ENCODE measurements around the gene SRGN.

SRGN gene

GRCh38 chr10:69062901-69063300 is 25.0 kb upstream of the SRGN start:
- Histone ChIP-seq H3K4me3 (ENCODE audit: low read depth in 1 of 2, low read length in 1 of 2) (peak overlapping the region; percentile 67 to 72), H3K36me3 (no peaks in the 10 kb centered on the region), H3K4me1 (ENCODE audit: control insufficient read depth in 1 of 2, insufficient read depth in 1 of 2, low read depth in 1 of 2, low read length in 1 of 2) (peaks cover 92 to 95% of the 10 kb centered on the region in 2 experiments), H3K27ac (peak overlapping the region; percentile 100), H3K9me3 (no peaks in the 10 kb centered on the region), H3K27me3 (no peaks in the 10 kb centered on the region)
- TF ChIP-seq CTCF (IDR thresholded peaks at IDR 0.05), result no peak

GRCh38 chr10:69064762-69065328 is 23.1 kb upstream of the SRGN start:
- TF ChIP-seq CTCF (IDR thresholded peaks at IDR 0.05), result no peak
- no peaks in the 10 kb centered on the region for H3K9me3 ChIP-seq
- no peaks in the 10 kb centered on the region for H3K27me3 ChIP-seq
- H3K4me3 ChIP-seq (ENCODE audit: low read depth in 1 of 2, low read length in 1 of 2), result peak overlapping the region; percentile 22 to 45
- H3K4me1 ChIP-seq (ENCODE audit: control insufficient read depth in 1 of 2, insufficient read depth in 1 of 2, low read depth in 1 of 2, low read length in 1 of 2), result peaks cover 92 to 95% of the 10 kb centered on the region in 2 experiments
- H3K36me3 ChIP-seq, result no peaks in the 10 kb centered on the region
- H3K27ac ChIP-seq, result peak overlapping the region; percentile 100

GRCh38 chr10:69065406-69066361 is 22.2 kb upstream of the SRGN start:
- peak overlapping the region; percentile 100 for H3K27ac ChIP-seq
- no peaks in the 10 kb centered on the region for H3K27me3 ChIP-seq
- peaks cover 92 to 95% of the 10 kb centered on the region in 2 experiments for H3K4me1 ChIP-seq (ENCODE audit: control insufficient read depth in 1 of 2, insufficient read depth in 1 of 2, low read depth in 1 of 2, low read length in 1 of 2)
- H3K9me3 ChIP-seq, result no peaks in the 10 kb centered on the region
- TF ChIP-seq CTCF (IDR thresholded peaks at IDR 0.05), result no peak
- no peaks in the 10 kb centered on the region for H3K36me3 ChIP-seq
- peak overlapping the region; percentile 22 to 45 for H3K4me3 ChIP-seq (ENCODE audit: low read depth in 1 of 2, low read length in 1 of 2)

- Histone ChIP-seq H3K4me3 (ENCODE audit: low read depth in 1 of 2, low read length in 1 of 2) (no peak overlapping the region), H3K36me3 (no peaks in the 10 kb centered on the region), H3K27me3 (no peaks in the 10 kb centered on the region), H3K27ac (peak overlapping the region; percentile 100), H3K4me1 (ENCODE audit: control insufficient read depth in 1 of 2, insufficient read depth in 1 of 2, low read depth in 1 of 2, low read length in 1 of 2) (peaks cover 81 to 84% of the 10 kb centered on the region in 2 experiments), H3K9me3 (no peaks in the 10 kb centered on the region)
- TF ChIP-seq CTCF (IDR thresholded peaks at IDR 0.05), result no peak
Observed at GRCh38 chr10:69067189-69067588, 20.7 kb upstream of the SRGN start.

- H3K9me3 ChIP-seq, result no peaks in the 10 kb centered on the region
- no peak for TF ChIP-seq CTCF (IDR thresholded peaks at IDR 0.05)
- peak overlapping the region; percentile 100 for H3K27ac ChIP-seq
- no peaks in the 10 kb centered on the region for H3K36me3 ChIP-seq
- H3K27me3 ChIP-seq, result no peaks in the 10 kb centered on the region
- peak overlapping the region in 1 of 2 experiments; percentile 20 for H3K4me3 ChIP-seq (ENCODE audit: low read depth in 1 of 2, low read length in 1 of 2)
- H3K4me1 ChIP-seq (ENCODE audit: control insufficient read depth in 1 of 2, insufficient read depth in 1 of 2, low read depth in 1 of 2, low read length in 1 of 2), result peaks cover 75 to 82% of the 10 kb centered on the region in 2 experiments
Observed at GRCh38 chr10:69068549-69068948, 19.4 kb upstream of the SRGN start.
